Omental fat pad (tissue), 4 donors: ENCODE results near the gene ACIN1. TPM values are rescaled to one million over a fixed set of nuclear protein-coding genes. Genes with fewer than 3 reads are reported as not detected.

ENCODE experiments used
- ATAC-seq: fragments of 150-250 bp; one replicate; pipeline ENCODE4 v1.9.1; 2016; ENCODE audit warnings: mild to moderate bottlenecking, moderate library complexity; ENCODE audit not compliant: low FRiP score
- DNase-seq: peaks from one replicate; pipeline ENCODE4 v3.0.0-alpha.2; 2019; ENCODE audit warnings: low spot score
- total RNA-seq, 4 donors: library from RNA; depleted of rRNA; stranded (reverse); fragments of >200 nt; gene quantifications; one replicate each; pipeline ENCODE4 v1.1.0, GENCODE V29; 2016
- TF ChIP-seq, protein P1 (sequence below), 3 donors: fragments of 450-650 bp; IDR thresholded peaks; one replicate each; pipeline ENCODE4 v1.5.1; 2016 to 2017; ENCODE audit warnings: antibody characterized with exemption in 3 of 3, mild to moderate bottlenecking in 3 of 3, moderate library complexity in 2 of 3

The ACIN1 gene
- total RNA-seq, 4 donors from 2014 or later = 85.6 to 143 (median 120) TPM

DNA sequence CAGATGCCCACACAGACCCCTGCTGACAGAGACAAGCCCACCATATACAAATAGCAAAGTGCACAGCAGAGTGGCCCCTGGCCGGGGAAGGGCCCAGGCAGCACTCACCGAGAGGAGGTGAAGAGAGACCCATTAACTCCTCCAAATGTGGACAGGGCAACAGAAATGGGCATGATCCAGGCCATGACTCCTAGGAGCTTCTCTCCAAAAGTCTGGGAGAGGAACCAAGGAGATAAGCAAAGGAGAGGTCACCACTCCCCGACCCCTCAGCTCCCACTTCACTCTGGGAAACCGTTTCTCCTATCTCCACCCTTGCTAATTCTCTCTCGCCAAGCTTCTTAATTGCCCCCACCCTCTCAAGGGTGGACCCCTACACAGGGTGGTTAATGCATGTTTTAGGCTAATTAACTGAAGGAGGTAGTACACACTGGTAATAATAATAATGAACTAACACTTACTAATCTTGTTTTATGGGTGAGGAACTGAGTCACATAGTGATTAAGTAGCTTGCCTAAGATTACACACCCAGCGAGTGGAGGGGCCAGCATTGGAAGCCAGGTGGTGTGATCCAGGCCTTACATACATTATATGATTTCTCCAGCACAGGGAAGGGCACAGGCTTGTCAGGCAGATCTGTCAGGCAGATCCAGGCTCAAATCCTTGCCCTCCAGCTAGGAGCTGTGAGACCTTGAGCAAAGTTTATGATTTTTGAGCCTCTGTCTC, 43.0 kb upstream of the ACIN1 start:
- ATAC-seq (peak; percentile 52), DNase-seq (no peak)
- TF ChIP-seq, protein P1, sequence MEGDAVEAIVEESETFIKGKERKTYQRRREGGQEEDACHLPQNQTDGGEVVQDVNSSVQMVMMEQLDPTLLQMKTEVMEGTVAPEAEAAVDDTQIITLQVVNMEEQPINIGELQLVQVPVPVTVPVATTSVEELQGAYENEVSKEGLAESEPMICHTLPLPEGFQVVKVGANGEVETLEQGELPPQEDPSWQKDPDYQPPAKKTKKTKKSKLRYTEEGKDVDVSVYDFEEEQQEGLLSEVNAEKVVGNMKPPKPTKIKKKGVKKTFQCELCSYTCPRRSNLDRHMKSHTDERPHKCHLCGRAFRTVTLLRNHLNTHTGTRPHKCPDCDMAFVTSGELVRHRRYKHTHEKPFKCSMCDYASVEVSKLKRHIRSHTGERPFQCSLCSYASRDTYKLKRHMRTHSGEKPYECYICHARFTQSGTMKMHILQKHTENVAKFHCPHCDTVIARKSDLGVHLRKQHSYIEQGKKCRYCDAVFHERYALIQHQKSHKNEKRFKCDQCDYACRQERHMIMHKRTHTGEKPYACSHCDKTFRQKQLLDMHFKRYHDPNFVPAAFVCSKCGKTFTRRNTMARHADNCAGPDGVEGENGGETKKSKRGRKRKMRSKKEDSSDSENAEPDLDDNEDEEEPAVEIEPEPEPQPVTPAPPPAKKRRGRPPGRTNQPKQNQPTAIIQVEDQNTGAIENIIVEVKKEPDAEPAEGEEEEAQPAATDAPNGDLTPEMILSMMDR (IDR thresholded peaks at IDR 0.05) = no peak

DNA sequence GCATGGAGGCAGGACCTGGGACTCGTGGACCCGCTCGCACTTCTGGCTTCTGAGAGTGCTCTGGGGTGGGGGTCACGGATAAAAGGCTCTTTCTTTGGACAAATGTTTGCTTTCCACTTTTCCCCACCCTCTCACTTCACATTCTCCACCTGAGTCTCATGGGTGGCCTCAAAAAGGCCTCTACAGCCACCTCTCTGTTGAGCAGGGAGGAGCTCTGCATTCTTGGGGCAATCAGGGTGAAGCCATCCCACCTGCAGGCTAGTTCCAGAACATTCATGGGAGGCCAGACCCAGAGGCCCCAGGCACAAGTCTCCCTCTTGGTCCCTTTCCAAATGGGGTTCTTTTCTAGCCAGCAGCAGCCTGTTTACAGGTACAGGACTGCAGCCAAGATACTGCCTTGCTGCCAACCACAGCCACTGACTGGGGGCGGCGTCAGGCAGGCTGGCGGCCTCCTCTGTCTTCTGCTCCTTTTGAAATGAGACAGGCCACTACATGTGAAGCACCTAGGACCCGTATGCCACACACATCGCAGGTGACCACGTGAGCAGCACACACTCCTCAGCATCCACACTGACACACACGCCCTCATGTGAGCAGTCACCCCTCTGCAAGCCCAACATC, 42.4 kb upstream of the ACIN1 start:
- ATAC-seq (peak; percentile 17), DNase-seq (no peak)
- TF ChIP-seq, protein P1 (IDR thresholded peaks at IDR 0.05) = no peak

GRCh38 chr14:23136566-23137133, 41.7 kb upstream of the ACIN1 start:
- TF ChIP-seq, protein P1 (IDR thresholded peaks at IDR 0.05) = no peak
- DNase-seq = no peak
- ATAC-seq = no peak

GRCh38 chr14:23132970-23133369, 38.0 kb upstream of the ACIN1 start:
- TF ChIP-seq, protein P1 (IDR thresholded peaks at IDR 0.05) = no peak
- DNase-seq = no peak
- ATAC-seq = no peak

DNA sequence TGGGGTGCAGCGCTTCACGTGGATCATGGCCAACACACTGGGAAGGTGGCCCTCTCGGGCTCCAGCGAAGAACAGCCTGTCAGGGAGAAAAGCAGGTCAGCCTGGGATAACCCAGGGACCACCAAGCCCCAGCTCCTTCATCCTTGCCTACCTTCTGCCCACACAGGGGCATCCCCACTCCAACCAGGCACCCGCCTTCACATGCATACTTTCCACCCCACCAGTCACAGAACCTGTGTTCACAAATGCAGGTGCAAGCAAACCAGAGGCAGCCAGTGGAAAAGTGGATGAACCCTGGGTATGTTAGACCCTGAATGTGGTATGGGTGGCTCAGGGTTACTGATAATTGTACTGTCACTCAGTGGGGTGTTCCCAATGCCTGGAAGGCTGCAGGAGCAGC, 36.5 kb upstream of the ACIN1 start:
- no peak for DNase-seq
- TF ChIP-seq, protein P1 (IDR thresholded peaks at IDR 0.05) = no peak
- no peak for ATAC-seq

DNA sequence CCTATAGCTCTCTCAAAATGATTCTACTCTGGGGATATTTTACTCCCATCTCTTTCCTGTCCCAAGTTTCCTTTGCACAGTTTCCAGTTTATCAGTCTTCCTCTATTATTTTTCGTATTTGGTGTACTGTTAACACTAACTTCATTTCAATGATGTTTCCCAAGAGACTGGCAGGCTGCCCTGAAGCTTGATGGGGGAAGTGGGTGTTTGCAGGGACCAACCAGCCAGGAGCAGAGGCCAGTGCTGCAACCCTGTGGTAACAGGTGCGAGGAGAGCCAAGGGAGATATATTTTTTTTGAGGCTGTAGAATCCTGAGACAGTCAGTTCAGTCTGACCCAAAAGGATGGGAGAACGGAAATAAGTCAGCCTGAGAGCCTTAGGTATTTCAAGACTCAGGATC, 35.9 kb upstream of the ACIN1 start:
- DNase-seq (peak; percentile 53), ATAC-seq (peak; percentile 34)
- TF ChIP-seq, protein P1 (IDR thresholded peaks at IDR 0.05) = no peak
